PC-9 (cell line): ENCODE results near the gene C1orf159. TPM values are rescaled to one million over a fixed set of nuclear protein-coding genes. Genes with fewer than 3 reads are reported as not detected.

Experiments used
- BruUV-seq: library from RNA; stranded (reverse); fragments of 400-500 nt; replicated peaks from 2 replicates; lab custom pipeline; 2021; lab: Mats Ljungman, UMichigan
- CTCF ChIA-PET: fragments of 300-600 bp; sonication (Branson Sonifier 250); formaldehyde crosslinking; loops from one replicate; lab custom pipeline; 2022; ENCODE audit warnings: antibody characterized with exemption; lab: Charles Lee
- POLR2A ChIA-PET: fragments of 300-600 bp; sonication (Branson Sonifier 250); formaldehyde crosslinking; loops from one replicate; lab custom pipeline; 2022; ENCODE audit warnings: antibody characterized with exemption; ENCODE audit not compliant: unreplicated experiment; lab: Charles Lee
- DNase-seq, 2 experiments: peaks; one replicate each; pipeline versions ENCODE4 v3.0.0 to v3.0.0-alpha.2; 2015 to 2022; ENCODE audit warnings: mixed read lengths in 1 of 2
- H2AFZ ChIP-seq: fragments of 200-600 bp; sonication (generic); 2 replicates; pipeline ENCODE4 v1.8.1; 2017; ENCODE audit warnings: antibody characterized with exemption
- H3F3A ChIP-seq: fragments of 200-600 bp; sonication (generic); 2 replicates; pipeline ENCODE4 v1.8.1; 2017; ENCODE audit warnings: antibody characterized with exemption, mild to moderate bottlenecking, low read depth; ENCODE audit not compliant: insufficient read depth
- H3K27ac ChIP-seq: fragments of 200-600 bp; sonication (generic); 2 replicates; pipeline ENCODE4 v1.6.1; 2016; ENCODE audit warnings: mixed run types
- H3K27me3 ChIP-seq: fragments of 200-600 bp; sonication (generic); 2 replicates; pipeline ENCODE4 v1.6.1; 2016; ENCODE audit warnings: low read depth, mixed run types; ENCODE audit not compliant: insufficient read depth
- H3K36me3 ChIP-seq: fragments of 200-600 bp; sonication (generic); 2 replicates; pipeline ENCODE4 v1.6.1; 2016; ENCODE audit warnings: low read depth, mixed run types
- H3K4me1 ChIP-seq: fragments of 200-600 bp; sonication (generic); replicated peaks from 2 replicates; pipeline ENCODE4 v1.6.1; 2016; ENCODE audit warnings: mixed run types; ENCODE audit not compliant: insufficient read depth
- H3K4me2 ChIP-seq: fragments of 200-600 bp; sonication (generic); 2 replicates; pipeline ENCODE4 v1.6.1; 2017; ENCODE audit warnings: mixed run types
- H3K4me3 ChIP-seq: fragments of 200-600 bp; sonication (generic); 2 replicates; pipeline ENCODE4 v1.6.1; 2016; ENCODE audit warnings: mixed run types
- H3K79me2 ChIP-seq: fragments of 200-600 bp; sonication (generic); 2 replicates; pipeline ENCODE4 v1.6.1; 2017; ENCODE audit warnings: low read depth, mixed run types
- H3K9me2 ChIP-seq: fragments of 200-600 bp; sonication (generic); 2 replicates; pipeline ENCODE4 v1.8.1; 2017; ENCODE audit warnings: mild to moderate bottlenecking; ENCODE audit not compliant: insufficient read depth
- H3K9me3 ChIP-seq: fragments of 200-600 bp; sonication (generic); 2 replicates; pipeline ENCODE4 v1.8.1; 2016; ENCODE audit warnings: low read depth; ENCODE audit not compliant: insufficient read depth
- H4K20me1 ChIP-seq: fragments of 200-600 bp; sonication (generic); 2 replicates; pipeline ENCODE4 v1.8.1; 2017; ENCODE audit not compliant: insufficient read depth
- EZH2 ChIP-seq: fragments of 200-600 bp; sonication (generic); IDR thresholded peaks from 2 replicates; pipeline ENCODE4 v1.8.0; 2017; ENCODE audit warnings: antibody characterized with exemption, low read depth
- intact Hi-C: fragments of 100-400 bp; cut with micrococcal nuclease; formaldehyde crosslinking; loops from one replicate; pipeline ENCODE4 v1.10.0; 2022; ENCODE audit not compliant: unreplicated experiment
- total RNA-seq: library from RNA; stranded (reverse); gene quantifications from 2 replicates; pipeline ENCODE4 v1.2.3, GENCODE V29; 2021
- TF ChIP-seq, protein P1 (sequence below): fragments of 200-600 bp; sonication (generic); conservative IDR thresholded peaks from 2 replicates; pipeline ENCODE4 v1.6.1; 2017; ENCODE audit warnings: mixed run types, antibody characterized with exemption, mild to moderate bottlenecking, moderate library complexity

Gene C1orf159
- total RNA-seq, 1 experiment from 2014 or later, result 31.1 TPM

- ChIA-PET CTCF (no interaction called here), POLR2A (no interaction called here)
- Histone ChIP-seq H3K79me2 (peaks cover 33% of the 10 kb centered on the region), H3K4me2 (peak overlapping the region; percentile 100), H3K27ac (peak overlapping the region; percentile 84), H3K36me3 (no peaks in the 10 kb centered on the region), H3K4me3 (peak overlapping the region; percentile 95), H2AFZ (peak overlapping the region; percentile 72; the same call in 1 of the 2 replicates), H3K9me2 (no peaks in the 10 kb centered on the region), H4K20me1 (no peaks in the 10 kb centered on the region), H3K9me3 (no peaks in the 10 kb centered on the region), H3K4me1 (peaks cover 50% of the 10 kb centered on the region), H3K27me3 (no peaks in the 10 kb centered on the region), H3F3A (peaks cover 71% of the 10 kb centered on the region)
- intact Hi-C loops, result no loop called here
- TF ChIP-seq, protein P1, sequence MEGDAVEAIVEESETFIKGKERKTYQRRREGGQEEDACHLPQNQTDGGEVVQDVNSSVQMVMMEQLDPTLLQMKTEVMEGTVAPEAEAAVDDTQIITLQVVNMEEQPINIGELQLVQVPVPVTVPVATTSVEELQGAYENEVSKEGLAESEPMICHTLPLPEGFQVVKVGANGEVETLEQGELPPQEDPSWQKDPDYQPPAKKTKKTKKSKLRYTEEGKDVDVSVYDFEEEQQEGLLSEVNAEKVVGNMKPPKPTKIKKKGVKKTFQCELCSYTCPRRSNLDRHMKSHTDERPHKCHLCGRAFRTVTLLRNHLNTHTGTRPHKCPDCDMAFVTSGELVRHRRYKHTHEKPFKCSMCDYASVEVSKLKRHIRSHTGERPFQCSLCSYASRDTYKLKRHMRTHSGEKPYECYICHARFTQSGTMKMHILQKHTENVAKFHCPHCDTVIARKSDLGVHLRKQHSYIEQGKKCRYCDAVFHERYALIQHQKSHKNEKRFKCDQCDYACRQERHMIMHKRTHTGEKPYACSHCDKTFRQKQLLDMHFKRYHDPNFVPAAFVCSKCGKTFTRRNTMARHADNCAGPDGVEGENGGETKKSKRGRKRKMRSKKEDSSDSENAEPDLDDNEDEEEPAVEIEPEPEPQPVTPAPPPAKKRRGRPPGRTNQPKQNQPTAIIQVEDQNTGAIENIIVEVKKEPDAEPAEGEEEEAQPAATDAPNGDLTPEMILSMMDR, result no peak
- TF ChIP-seq EZH2, result no peak
- DNase-seq, result peak; percentile 65 to 80
- BruUV-seq, result no TSS peak
These were observed 47.3 kb downstream of the C1orf159 start for GRCh38 chr1:1068517-1069055.

DNA sequence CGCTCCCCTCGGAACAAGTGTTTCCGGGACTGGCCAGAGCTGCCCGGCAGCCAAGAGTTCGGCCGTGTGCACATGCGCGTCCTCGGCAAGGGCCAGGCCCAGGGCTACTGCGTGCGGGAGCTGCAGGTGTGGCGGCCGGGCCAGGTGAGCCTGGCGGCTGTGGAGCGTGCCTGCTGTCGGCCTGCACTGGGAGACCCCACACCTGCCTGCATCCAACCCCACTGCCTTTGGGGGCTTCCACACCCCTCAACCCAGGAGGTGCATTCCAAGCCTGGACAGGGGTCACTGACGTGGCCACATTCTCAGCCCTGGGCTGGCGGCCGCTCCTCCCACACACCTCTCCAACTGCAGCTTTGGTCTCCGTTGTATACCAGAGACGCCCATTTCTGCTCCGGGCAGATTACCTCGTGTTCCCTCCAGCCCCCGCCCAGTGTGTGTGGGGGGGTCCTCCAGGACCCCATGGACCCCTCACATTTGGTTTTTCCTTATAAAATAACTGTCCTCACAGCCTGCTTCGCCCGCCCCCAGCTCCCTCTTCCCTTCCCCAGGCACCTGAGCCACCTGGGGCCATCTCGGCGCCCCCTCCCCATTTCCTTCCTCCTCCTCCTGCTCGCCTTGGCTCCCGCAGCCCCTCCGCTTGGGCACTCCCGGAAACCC is 47.9 kb downstream of the C1orf159 start:
- H2AFZ ChIP-seq, result peak overlapping the region; percentile 72; the same call in 1 of the 2 replicates
- no TSS peak for BruUV-seq
- peaks cover 29% of the 10 kb centered on the region for H3K79me2 ChIP-seq
- H3K4me3 ChIP-seq, result peak overlapping the region; percentile 95
- intact Hi-C loops, result no loop called here
- ChIA-PET CTCF (no interaction called here), POLR2A (interaction anchor here (0.5 to 1.1 kb wide), 2 partner anchors 54 to 95 kb away, joined by 4 read pairs; no protein-coding TSS in a partner anchor)
- H3K36me3 ChIP-seq, result no peaks in the 10 kb centered on the region
- peak overlapping the region; percentile 100 for H3K4me2 ChIP-seq
- TF ChIP-seq, protein P1, result no peak
- H3K4me1 ChIP-seq, result peaks cover 51% of the 10 kb centered on the region
- peaks cover 71% of the 10 kb centered on the region for H3F3A ChIP-seq
- peak; percentile 71 to 77 for DNase-seq
- no peaks in the 10 kb centered on the region for H4K20me1 ChIP-seq
- no peaks in the 10 kb centered on the region for H3K27me3 ChIP-seq
- H3K9me3 ChIP-seq, result no peaks in the 10 kb centered on the region
- no peaks in the 10 kb centered on the region for H3K9me2 ChIP-seq
- H3K27ac ChIP-seq, result peak overlapping the region; percentile 84

DNA sequence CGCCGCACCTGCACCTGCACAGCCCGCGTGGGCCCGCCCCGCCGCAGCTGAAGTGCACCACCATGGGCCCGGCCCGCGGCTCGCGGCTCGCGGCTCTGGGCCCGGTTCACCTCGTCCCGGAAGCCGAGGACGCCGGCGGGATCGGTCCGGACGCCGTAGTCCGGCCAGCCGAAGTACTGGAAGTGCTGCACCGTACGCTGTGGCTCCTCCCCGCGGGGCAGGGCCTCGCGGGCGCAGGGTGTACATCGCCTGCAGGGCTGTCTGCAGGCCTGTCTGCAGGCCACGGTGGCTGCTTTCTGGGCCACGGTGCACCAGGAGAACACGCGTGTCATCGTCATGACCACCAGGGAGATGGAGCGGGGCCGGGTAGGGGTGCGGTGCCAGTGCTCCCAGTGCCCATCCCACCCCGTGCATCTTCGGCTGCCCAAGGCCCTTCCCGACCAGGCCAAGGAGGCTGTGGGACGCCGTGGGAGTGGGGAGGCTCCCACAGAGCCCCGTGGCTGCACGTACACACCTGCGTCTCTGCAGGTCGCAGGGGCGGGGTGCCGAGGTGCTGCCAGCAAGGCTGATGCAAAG is 48.5 kb downstream of the C1orf159 start:
- intact Hi-C loops, result no loop called here

More for the DNA sequence above, 48.5 kb downstream of the C1orf159 start:
- peak overlapping the region; percentile 100 for H3K4me2 ChIP-seq
- ChIA-PET CTCF (no interaction called here), POLR2A (interaction anchor here (0.5 to 1.1 kb wide), 2 partner anchors 53 to 96 kb away, joined by 4 read pairs; no protein-coding TSS in a partner anchor)
- no peak for TF ChIP-seq EZH2
- TF ChIP-seq, protein P1, result no peak
- H3K36me3 ChIP-seq, result no peaks in the 10 kb centered on the region
- H3K4me1 ChIP-seq, result peaks cover 49% of the 10 kb centered on the region
- no TSS peak for BruUV-seq
- H3K79me2 ChIP-seq, result peaks cover 23% of the 10 kb centered on the region
- no peaks in the 10 kb centered on the region for H3K9me2 ChIP-seq
- no peaks in the 10 kb centered on the region for H3K9me3 ChIP-seq
- H3K27ac ChIP-seq, result peak overlapping the region; percentile 84
- H3K27me3 ChIP-seq, result no peaks in the 10 kb centered on the region
- peak overlapping the region; percentile 95 for H3K4me3 ChIP-seq
- H4K20me1 ChIP-seq, result no peaks in the 10 kb centered on the region
- DNase-seq, result no peak
- H2AFZ ChIP-seq, result peak overlapping the region; percentile 72; the same call in 1 of the 2 replicates
- peaks cover 70% of the 10 kb centered on the region for H3F3A ChIP-seq
